ENCODE measurements around the gene TRDN. TPM values are rescaled to one million over a fixed set of nuclear protein-coding genes. Genes with fewer than 3 reads are reported as not detected.

The TRDN gene
- total RNA-seq, 1 donor from 2014 or later: not detected

- Mint-ChIP-seq H3K4me3 (ENCODE audit: low read depth) (no peak overlapping the region), H3K4me1 (ENCODE audit: low read depth) (no peaks in the 10 kb centered on the region), H3K27me3 (ENCODE audit: low read depth) (no peaks in the 10 kb centered on the region), H3K9me3 (peaks cover 6% of the 10 kb centered on the region), H3K27ac (no peak overlapping the region), H3K36me3 (ENCODE audit: low read depth) (no peaks in the 10 kb centered on the region)
- DNase-seq (ENCODE audit: low spot score): no peak
- intact Hi-C loops (cut with micrococcal nuclease): no loop called here
These were observed 188.4 kb downstream of the TRDN start for GRCh38 chr6:123448306-123448884.

- Mint-ChIP-seq H3K27ac (no peak overlapping the region), H3K27me3 (ENCODE audit: low read depth) (no peaks in the 10 kb centered on the region), H3K36me3 (ENCODE audit: low read depth) (no peaks in the 10 kb centered on the region), H3K4me1 (ENCODE audit: low read depth) (no peaks in the 10 kb centered on the region), H3K9me3 (peaks cover 9% of the 10 kb centered on the region), H3K4me3 (ENCODE audit: low read depth) (no peak overlapping the region)
- no peak for DNase-seq (ENCODE audit: low spot score)
- intact Hi-C loops (cut with micrococcal nuclease): no loop called here
These were observed 189.3 kb downstream of the TRDN start for GRCh38 chr6:123447315-123447937.

GRCh38 chr6:123439371-123439770 lies 197.4 kb downstream of the TRDN start:
- Mint-ChIP-seq H3K4me1 (ENCODE audit: low read depth) (no peaks in the 10 kb centered on the region), H3K4me3 (ENCODE audit: low read depth) (no peak overlapping the region), H3K9me3 (peaks cover 3% of the 10 kb centered on the region), H3K36me3 (ENCODE audit: low read depth) (no peaks in the 10 kb centered on the region), H3K27ac (no peak overlapping the region), H3K27me3 (ENCODE audit: low read depth) (no peaks in the 10 kb centered on the region)
- intact Hi-C loops (cut with micrococcal nuclease): no loop called here
- no peak for DNase-seq (ENCODE audit: low spot score)

GRCh38 chr6:123434186-123434585 lies 202.6 kb downstream of the TRDN start:
- no peak overlapping the region for H3K4me3 Mint-ChIP-seq (ENCODE audit: low read depth)

GRCh38 chr6:123430970-123431369 lies 205.8 kb downstream of the TRDN start:
- Mint-ChIP-seq H3K27ac (no peak overlapping the region), H3K4me1 (ENCODE audit: low read depth) (no peaks in the 10 kb centered on the region), H3K27me3 (ENCODE audit: low read depth) (no peaks in the 10 kb centered on the region), H3K9me3 (no peaks in the 10 kb centered on the region), H3K36me3 (ENCODE audit: low read depth) (no peaks in the 10 kb centered on the region), H3K4me3 (ENCODE audit: low read depth) (no peak overlapping the region)
- no peak for DNase-seq (ENCODE audit: low spot score)
- intact Hi-C loops (cut with micrococcal nuclease): no loop called here

More at GRCh38 chr6:123434186-123434585, 202.6 kb downstream of the TRDN start:
- intact Hi-C loops (cut with micrococcal nuclease): no loop called here
- Mint-ChIP-seq H3K9me3 (no peaks in the 10 kb centered on the region), H3K4me1 (ENCODE audit: low read depth) (no peaks in the 10 kb centered on the region), H3K36me3 (ENCODE audit: low read depth) (no peaks in the 10 kb centered on the region), H3K27me3 (ENCODE audit: low read depth) (no peaks in the 10 kb centered on the region), H3K27ac (no peak overlapping the region)
- no peak for DNase-seq (ENCODE audit: low spot score)

GRCh38 chr6:123427008-123427407 lies 209.7 kb downstream of the TRDN start:
- intact Hi-C loops (cut with micrococcal nuclease): no loop called here
- H3K4me3 Mint-ChIP-seq (ENCODE audit: low read depth): no peak overlapping the region

GRCh38 chr6:123423130-123423529 lies 213.6 kb downstream of the TRDN start:
- Mint-ChIP-seq H3K27ac (no peak overlapping the region), H3K4me3 (ENCODE audit: low read depth) (no peak overlapping the region)

More at GRCh38 chr6:123427008-123427407, 209.7 kb downstream of the TRDN start:
- Mint-ChIP-seq H3K9me3 (no peaks in the 10 kb centered on the region), H3K4me1 (ENCODE audit: low read depth) (no peaks in the 10 kb centered on the region), H3K27ac (no peak overlapping the region), H3K36me3 (ENCODE audit: low read depth) (no peaks in the 10 kb centered on the region), H3K27me3 (ENCODE audit: low read depth) (no peaks in the 10 kb centered on the region)
- DNase-seq (ENCODE audit: low spot score): no peak

GRCh38 chr6:123420512-123420911 lies 216.2 kb downstream of the TRDN start:
- intact Hi-C loops (cut with micrococcal nuclease): no loop called here
- Mint-ChIP-seq H3K27ac (no peak overlapping the region), H3K36me3 (ENCODE audit: low read depth) (no peaks in the 10 kb centered on the region), H3K9me3 (no peaks in the 10 kb centered on the region), H3K4me3 (ENCODE audit: low read depth) (no peak overlapping the region), H3K4me1 (ENCODE audit: low read depth) (no peaks in the 10 kb centered on the region), H3K27me3 (ENCODE audit: low read depth) (no peaks in the 10 kb centered on the region)
- no peak for DNase-seq (ENCODE audit: low spot score)

More at GRCh38 chr6:123423130-123423529, 213.6 kb downstream of the TRDN start:
- Mint-ChIP-seq H3K27me3 (ENCODE audit: low read depth) (no peaks in the 10 kb centered on the region), H3K36me3 (ENCODE audit: low read depth) (no peaks in the 10 kb centered on the region), H3K4me1 (ENCODE audit: low read depth) (no peaks in the 10 kb centered on the region), H3K9me3 (no peaks in the 10 kb centered on the region)
- intact Hi-C loops (cut with micrococcal nuclease): no loop called here
- DNase-seq (ENCODE audit: low spot score): no peak

- Mint-ChIP-seq H3K9me3 (no peaks in the 10 kb centered on the region), H3K4me1 (ENCODE audit: low read depth) (no peaks in the 10 kb centered on the region), H3K36me3 (ENCODE audit: low read depth) (no peaks in the 10 kb centered on the region), H3K27ac (no peak overlapping the region), H3K27me3 (ENCODE audit: low read depth) (no peaks in the 10 kb centered on the region), H3K4me3 (ENCODE audit: low read depth) (no peak overlapping the region)
- intact Hi-C loops (cut with micrococcal nuclease): no loop called here
- DNase-seq (ENCODE audit: low spot score): no peak
These were observed 218.7 kb downstream of the TRDN start for GRCh38 chr6:123418071-123418470.

GRCh38 chr6:123417535-123417934 lies 219.2 kb downstream of the TRDN start:
- DNase-seq (ENCODE audit: low spot score): no peak
- Mint-ChIP-seq H3K4me1 (ENCODE audit: low read depth) (no peaks in the 10 kb centered on the region), H3K4me3 (ENCODE audit: low read depth) (no peak overlapping the region), H3K27me3 (ENCODE audit: low read depth) (no peaks in the 10 kb centered on the region), H3K9me3 (no peaks in the 10 kb centered on the region), H3K27ac (no peak overlapping the region), H3K36me3 (ENCODE audit: low read depth) (no peaks in the 10 kb centered on the region)
- intact Hi-C loops (cut with micrococcal nuclease): no loop called here

- Mint-ChIP-seq H3K4me3 (ENCODE audit: low read depth) (no peak overlapping the region), H3K9me3 (no peaks in the 10 kb centered on the region), H3K36me3 (ENCODE audit: low read depth) (no peaks in the 10 kb centered on the region), H3K27ac (no peak overlapping the region), H3K4me1 (ENCODE audit: low read depth) (no peaks in the 10 kb centered on the region), H3K27me3 (ENCODE audit: low read depth) (no peaks in the 10 kb centered on the region)
- DNase-seq (ENCODE audit: low spot score): no peak
- intact Hi-C loops (cut with micrococcal nuclease): loop anchor here (1.0 kb wide), 1 partner anchor 299 kb away; no protein-coding TSS in a partner anchor
These were observed 220.8 kb downstream of the TRDN start for GRCh38 chr6:123415844-123416468.

- Mint-ChIP-seq H3K36me3 (ENCODE audit: low read depth) (no peaks in the 10 kb centered on the region), H3K9me3 (no peaks in the 10 kb centered on the region), H3K4me3 (ENCODE audit: low read depth) (no peak overlapping the region), H3K4me1 (ENCODE audit: low read depth) (no peaks in the 10 kb centered on the region), H3K27ac (no peak overlapping the region), H3K27me3 (ENCODE audit: low read depth) (no peaks in the 10 kb centered on the region)
- DNase-seq (ENCODE audit: low spot score): no peak
- intact Hi-C loops (cut with micrococcal nuclease): no loop called here
These were observed 231.8 kb downstream of the TRDN start for GRCh38 chr6:123404975-123405374.

- H3K4me1 Mint-ChIP-seq (ENCODE audit: low read depth): no peaks in the 10 kb centered on the region
These were observed 234.7 kb downstream of the TRDN start for GRCh38 chr6:123402052-123402451.

More at GRCh38 chr6:123402052-123402451, 234.7 kb downstream of the TRDN start:
- no peak for DNase-seq (ENCODE audit: low spot score)
- no peaks in the 10 kb centered on the region for H3K27me3 Mint-ChIP-seq (ENCODE audit: low read depth)
- no peak overlapping the region for H3K27ac Mint-ChIP-seq
- intact Hi-C loops (cut with micrococcal nuclease): no loop called here
- no peaks in the 10 kb centered on the region for H3K36me3 Mint-ChIP-seq (ENCODE audit: low read depth)
- no peaks in the 10 kb centered on the region for H3K9me3 Mint-ChIP-seq
- no peak overlapping the region for H3K4me3 Mint-ChIP-seq (ENCODE audit: low read depth)
